HG02870 (cell line): ENCODE results near the gene USP34.

Experiments
- ATAC-seq: cut with Tn5 transposase; IDR thresholded peaks from one replicate; pipeline ENCODE4 v1.9.1; 2021; ENCODE audit warnings: mild to moderate bottlenecking, moderate library complexity; ENCODE audit not compliant: unreplicated experiment

The USP34 gene

DNA sequence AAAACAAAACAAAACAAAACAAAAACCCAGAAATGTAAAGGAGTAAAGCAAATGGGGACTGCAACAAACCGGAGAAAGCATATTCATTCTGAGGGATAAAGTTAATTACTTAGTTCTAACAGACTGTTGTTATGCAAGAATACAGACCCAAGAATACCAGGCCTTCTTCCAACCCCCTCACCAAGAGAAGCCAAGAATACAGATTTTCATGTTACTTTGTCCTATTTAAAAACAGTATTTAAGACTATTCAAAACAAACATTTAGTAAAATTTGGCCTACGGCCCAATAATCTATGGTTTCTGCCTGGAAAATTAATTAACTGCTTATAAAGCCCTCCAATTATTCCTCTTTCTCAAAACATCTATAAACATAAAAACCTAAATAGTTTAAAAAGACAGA is 91.4 kb downstream of the USP34 start:
- no peak for ATAC-seq

DNA sequence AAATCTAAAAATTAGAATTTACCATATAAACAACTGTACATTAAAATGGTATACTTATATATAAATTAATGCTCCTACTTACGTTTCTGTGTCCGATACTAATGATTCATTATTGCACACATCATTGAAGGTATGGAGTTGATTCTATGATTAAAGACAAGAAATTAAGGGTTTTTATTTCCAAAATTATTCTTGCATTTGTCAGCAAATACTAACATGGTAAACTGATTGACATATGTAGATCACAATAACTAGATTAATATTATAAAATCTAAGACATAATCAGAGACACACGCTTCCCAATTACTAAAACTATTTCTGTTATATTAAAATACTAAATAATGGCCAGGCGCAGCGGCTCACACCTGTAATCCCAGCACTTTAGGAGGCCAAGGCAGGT is 92.6 kb downstream of the USP34 start:
- ATAC-seq: no peak

GRCh38 chr2:61377046-61377445 is 93.8 kb downstream of the USP34 start:
- no peak for ATAC-seq

DNA sequence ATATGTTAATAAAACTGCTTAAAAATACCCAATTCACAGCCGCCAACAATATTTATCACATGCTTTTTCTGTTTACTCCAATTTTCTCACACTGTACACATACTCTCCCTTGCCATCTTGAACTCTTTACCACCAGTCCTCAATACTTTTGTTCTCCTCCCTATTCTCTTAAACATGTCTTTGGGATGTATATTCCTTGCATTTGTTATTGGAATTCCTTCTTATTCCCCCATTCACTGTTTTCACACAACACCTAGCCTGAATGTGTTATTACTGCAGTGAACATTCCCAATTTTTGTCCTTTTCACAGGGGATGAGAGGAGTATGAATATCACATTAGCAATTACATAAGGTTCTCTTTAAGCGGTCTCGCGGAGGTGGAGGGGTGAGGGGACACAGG is 94.7 kb downstream of the USP34 start:
- ATAC-seq: no peak

- no peak for ATAC-seq
Measured at GRCh38 chr2:61371027-61371426, 99.9 kb downstream of the USP34 start.

DNA sequence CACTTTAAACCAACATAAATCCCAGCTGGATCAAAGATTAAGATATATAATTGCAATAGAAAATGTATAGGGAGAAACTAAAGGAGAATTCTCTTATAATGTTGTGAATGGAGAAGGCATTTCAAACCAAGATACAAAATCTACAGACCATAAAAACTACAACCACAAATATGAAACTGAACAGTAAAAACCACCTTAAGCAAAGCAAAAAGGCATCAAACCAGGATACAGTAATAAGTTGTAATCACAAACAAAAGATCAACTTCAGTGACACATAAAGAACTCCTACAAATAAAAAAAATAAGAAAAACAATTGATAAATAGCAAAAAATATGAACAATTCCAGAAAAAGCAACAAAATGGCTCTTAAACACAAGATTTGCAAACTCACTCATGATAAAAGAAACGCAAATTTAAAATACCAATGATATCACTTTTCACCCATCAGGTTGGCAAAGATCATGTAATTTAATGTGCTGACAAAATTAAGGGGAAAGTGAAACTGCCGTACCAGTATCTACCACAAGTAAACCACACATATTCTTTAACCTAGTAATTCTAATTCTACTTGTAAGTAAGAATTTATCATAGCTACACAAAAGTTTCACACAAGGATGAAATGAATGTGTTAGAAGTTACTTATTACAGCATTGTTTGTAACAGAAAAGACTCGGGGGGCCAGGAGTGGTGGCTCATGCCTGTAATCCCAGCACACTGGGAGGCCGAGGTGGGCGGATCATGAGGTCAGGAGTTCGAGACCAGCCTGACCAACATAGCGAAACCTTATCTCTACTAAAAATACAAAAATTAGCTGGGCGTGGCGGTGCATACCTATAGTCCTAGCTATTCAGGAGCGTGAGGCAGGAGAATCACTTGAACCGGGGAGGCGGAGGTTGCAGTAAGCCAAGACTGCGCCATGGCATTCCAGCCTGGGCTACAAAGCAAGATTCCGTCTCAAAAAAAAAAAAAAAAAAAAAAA is 101.9 kb downstream of the USP34 start:
- ATAC-seq: no peak

DNA sequence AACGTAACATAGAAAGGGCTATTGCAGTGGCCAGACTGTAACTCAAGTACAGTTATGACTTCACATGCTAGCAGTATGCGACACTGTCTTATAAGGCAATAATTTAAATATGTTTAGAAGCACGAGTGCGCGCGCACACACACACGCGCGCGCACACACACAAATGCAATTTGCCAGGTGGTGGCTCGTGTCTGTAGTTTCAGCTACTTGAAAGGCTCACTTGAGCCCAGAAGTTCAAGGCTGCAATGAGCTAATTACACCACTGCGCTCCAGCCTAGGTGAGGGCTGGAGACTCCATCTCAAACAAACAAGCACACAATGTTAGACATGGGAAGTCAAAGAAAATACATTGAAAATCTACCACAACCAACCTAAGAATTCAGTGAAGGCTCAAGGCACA is 103.7 kb downstream of the USP34 start:
- no peak for ATAC-seq

- ATAC-seq: no peak
Measured at GRCh38 chr2:61363580-61363979, 107.3 kb downstream of the USP34 start.

- no peak for ATAC-seq
Measured at GRCh38 chr2:61362873-61363272, 108.0 kb downstream of the USP34 start.

GRCh38 chr2:61361068-61361467 is 109.8 kb downstream of the USP34 start:
- no peak for ATAC-seq

DNA sequence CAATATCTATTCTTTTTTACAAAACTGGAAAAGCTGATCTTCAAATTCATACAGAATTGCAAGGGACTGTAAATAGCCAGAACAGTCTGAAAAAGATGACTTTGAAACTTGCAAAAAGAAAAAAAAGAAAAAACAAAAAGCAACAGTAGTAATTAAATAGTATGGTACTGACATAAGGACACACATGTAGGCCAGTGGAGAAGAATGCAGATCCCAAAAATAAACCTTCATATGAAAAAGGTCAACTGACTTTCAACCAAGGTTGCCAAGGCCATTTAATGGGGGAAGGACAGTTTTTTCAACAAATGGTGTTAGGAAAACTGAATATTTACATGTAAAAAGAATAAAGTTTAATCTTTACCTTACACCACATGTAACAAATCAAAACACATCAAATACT is 111.8 kb downstream of the USP34 start:
- no peak for ATAC-seq

DNA sequence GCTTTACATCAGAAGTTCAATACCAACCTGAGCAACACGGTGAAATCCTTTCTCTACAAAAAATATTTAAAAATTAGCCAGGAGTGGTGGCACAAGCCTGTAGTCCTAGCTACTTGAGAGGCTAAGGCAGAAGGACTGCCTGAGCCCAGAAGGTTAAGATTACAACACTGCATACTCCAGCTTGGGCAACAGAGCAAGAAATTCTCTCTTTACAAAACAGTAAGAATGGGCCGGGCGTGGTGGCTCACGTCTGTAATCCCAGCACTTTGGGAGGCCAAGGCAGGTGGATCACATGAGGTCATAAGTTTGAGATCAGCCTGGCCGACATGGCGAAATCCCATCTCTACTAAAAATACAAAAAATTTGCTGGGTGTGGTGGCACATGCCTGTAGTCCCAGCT is 113.2 kb downstream of the USP34 start:
- no peak for ATAC-seq

DNA sequence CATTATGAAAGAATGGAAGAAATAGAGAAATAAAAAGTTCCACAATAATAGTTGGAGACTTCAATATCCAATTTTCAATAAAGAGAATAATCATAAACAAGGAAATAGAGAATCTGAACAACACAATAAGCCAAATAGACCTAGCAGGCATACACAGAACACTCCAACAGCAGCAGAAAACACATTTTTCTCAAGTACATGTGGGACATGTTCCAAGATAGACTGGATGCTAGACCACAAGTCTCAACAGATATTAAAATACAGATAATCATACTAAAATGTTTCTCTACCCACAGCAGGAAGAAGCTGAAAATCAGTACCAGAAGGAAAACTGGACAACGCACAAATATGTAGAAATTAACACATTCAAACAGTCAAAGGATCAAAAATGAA is 113.9 kb downstream of the USP34 start:
- ATAC-seq: no peak

- ATAC-seq: no peak
Measured at GRCh38 chr2:61356261-61356957, 114.5 kb downstream of the USP34 start.

DNA sequence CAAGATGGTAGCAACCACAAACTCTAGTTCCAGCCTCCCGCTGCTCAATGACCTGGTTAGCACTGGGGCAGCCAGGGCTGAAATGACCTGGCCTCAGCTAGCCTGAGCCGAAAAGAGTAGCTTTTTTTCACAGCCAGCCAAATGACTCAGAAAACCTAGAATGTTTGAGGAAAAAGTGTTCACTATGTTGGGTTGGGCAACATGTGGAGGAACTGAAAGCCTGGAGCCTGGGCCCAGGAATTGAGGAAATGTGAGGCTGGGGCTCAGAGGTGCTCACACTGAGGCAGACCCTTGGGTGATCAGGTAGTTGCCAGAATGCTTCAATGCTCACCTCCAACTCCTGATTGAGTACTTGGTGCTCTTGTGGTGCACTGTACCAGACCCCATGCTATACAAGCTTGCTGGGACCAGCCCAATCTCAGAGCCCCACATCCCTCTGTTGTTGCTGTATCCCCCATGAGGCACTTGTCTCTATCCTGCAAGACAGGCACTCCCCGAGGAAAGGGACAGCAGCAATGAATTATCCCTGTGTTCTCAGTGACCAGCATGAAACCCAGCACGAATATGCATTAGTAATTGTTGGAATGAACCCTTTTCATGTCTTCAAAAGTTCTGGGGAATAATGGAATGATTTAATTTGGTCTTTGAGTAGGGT is 116.2 kb downstream of the USP34 start:
- no peak for ATAC-seq

GRCh38 chr2:61353909-61354308 is 117.0 kb downstream of the USP34 start:
- no peak for ATAC-seq

GRCh38 chr2:61350777-61351176 is 120.1 kb downstream of the USP34 start:
- no peak for ATAC-seq

DNA sequence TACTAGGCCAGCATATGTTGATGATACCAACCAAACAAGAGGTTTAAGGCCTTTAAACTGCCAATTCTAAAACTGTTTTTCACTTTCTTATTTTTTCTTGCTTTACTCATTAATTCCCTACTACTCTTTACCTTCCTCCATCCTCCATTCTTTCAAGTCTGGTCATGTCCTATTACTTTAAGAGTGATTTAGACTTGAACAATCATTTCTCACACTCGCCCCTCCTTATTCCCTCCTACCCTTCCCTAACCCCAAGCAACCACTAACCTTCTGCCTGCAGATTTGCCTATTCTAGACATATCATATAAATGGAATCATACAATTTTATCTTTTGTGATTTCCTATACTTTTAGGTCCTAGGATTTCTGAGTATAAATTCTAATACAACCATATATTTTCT is 127.7 kb downstream of the USP34 start:
- no peak for ATAC-seq

DNA sequence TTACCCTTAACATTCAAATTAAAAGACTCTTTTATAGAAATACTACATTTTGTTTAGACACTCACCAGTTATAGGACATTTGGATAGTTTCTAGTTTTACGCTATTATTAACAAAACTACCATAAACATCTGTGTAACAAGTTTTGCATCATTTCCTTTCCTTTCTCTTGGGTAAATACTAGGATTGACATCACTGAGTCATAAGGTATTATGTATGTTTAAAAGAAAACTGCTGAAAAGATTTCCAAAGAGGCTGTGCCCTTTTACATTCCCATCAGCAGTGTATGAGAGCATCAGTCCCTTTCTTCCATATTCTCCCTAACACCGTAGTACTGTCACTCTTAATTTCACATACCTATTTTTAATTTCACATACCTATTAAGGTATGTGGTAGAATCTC is 130.6 kb downstream of the USP34 start:
- no peak for ATAC-seq

DNA sequence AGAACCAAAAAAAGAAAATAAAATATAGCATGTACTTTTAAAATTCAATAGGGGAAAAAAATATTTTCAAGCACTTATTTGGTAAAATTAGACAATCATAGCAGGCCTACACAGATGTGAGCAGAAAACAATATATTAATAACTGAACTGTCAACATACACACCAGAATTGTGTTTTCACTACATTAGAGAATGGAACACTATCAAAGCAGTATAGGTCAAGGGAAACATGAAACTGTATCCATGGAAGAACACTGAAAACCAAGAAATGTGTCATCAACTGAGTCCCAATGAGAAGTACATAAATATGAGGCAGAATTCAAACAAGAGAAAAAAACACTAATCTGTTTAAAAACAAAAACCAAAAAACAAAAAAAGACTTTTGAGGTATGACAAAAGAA is 132.4 kb downstream of the USP34 start:
- no peak for ATAC-seq

DNA sequence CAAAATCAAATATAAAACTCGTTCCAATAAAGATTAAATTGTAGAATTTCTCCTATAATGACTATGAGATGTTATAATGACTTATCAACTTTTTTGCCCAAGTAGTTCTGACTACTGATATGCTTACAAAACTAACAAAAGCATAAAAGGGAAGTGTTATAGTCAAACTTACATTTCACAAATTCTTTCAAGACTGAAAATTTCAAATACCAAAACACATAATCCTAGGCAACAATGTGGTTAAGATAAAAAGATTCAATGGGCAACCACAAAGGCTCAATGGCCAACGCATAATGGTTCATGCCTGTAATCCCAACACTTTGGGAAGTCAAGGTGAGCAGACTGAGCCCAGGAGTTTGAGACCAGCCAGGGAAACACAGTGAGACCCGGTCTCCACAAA is 135.7 kb downstream of the USP34 start:
- ATAC-seq: no peak

GRCh38 chr2:61334466-61334865 is 136.4 kb downstream of the USP34 start:
- no peak for ATAC-seq
